ENCODE measurements around the gene TMEM87B.

- TF ChIP-seq POLR2AphosphoS5 (IDR thresholded peaks at IDR 0.05; ENCODE audit: low read depth, low read length) (no peak), EZH2phosphoT487 (IDR thresholded peaks at IDR 0.05; ENCODE audit: borderline replicate concordance) (no peak), SP1 (IDR thresholded peaks at IDR 0.05; ENCODE audit: low read depth) (no peak), CTCF (IDR thresholded peaks at IDR 0.05 in 2 of 3, conservative IDR thresholded peaks at IDR 0.05 in 1 of 3; ENCODE audit: borderline replicate concordance in 1 of 3, insufficient read depth in 1 of 3, low read depth in 2 of 3, low read length in 2 of 3) (no peak)
These were observed 31.4 kb upstream of the TMEM87B start for GRCh38 chr2:112023707-112024106.

Measured in HCT116 (cell line).